Measurements from ENCODE around the gene F12.

Gene F12

GRCh38 chr5:177440211-177440989, 31.0 kb upstream of the F12 start:
- ATAC-seq: no peak
- TF ChIP-seq POU6F1 (CRISPR knock-in tag; IDR thresholded peaks at IDR 0.05; ENCODE audit: borderline replicate concordance, low read depth): no peak
- no peak for TF ChIP-seq ZFP3 (CRISPR knock-in tag; IDR thresholded peaks at IDR 0.05)
- no peak for TF ChIP-seq GLIS3 (CRISPR knock-in tag; IDR thresholded peaks at IDR 0.05)
- TF ChIP-seq ZC3H10 (CRISPR knock-in tag; IDR thresholded peaks at IDR 0.05): no peak
- no peak for TF ChIP-seq CSRNP3 (CRISPR knock-in tag; IDR thresholded peaks at IDR 0.05)
- TF ChIP-seq OSR1 (CRISPR knock-in tag; IDR thresholded peaks at IDR 0.05): no peak
- TF ChIP-seq ZNF70 (CRISPR knock-in tag; IDR thresholded peaks at IDR 0.05): no peak
- TF ChIP-seq TSHZ2 (CRISPR knock-in tag; IDR thresholded peaks at IDR 0.05): no peak
- no peak for TF ChIP-seq RARB (CRISPR knock-in tag; IDR thresholded peaks at IDR 0.05)
- TF ChIP-seq ZNF8 (CRISPR knock-in tag; IDR thresholded peaks at IDR 0.05): no peak
- no peak for TF ChIP-seq ZNF565 (CRISPR knock-in tag; conservative IDR thresholded peaks at IDR 0.05; ENCODE audit: low read depth)
- no peak for TF ChIP-seq PPARA (CRISPR knock-in tag; IDR thresholded peaks at IDR 0.05; ENCODE audit: borderline replicate concordance)
- no peak for TF ChIP-seq CREB5 (CRISPR knock-in tag; IDR thresholded peaks at IDR 0.05; ENCODE audit: low read depth)
- no peak for TF ChIP-seq ZFP30 (CRISPR knock-in tag; IDR thresholded peaks at IDR 0.05)
- no peak for TF ChIP-seq BACH2 (CRISPR knock-in tag; IDR thresholded peaks at IDR 0.05; ENCODE audit: borderline replicate concordance)
- TF ChIP-seq ARNTL (CRISPR knock-in tag; IDR thresholded peaks at IDR 0.05; ENCODE audit: borderline replicate concordance, low read depth): no peak
- no peak for TF ChIP-seq ESRRG (CRISPR knock-in tag; IDR thresholded peaks at IDR 0.05)

- TF ChIP-seq ESRRG (CRISPR knock-in tag; IDR thresholded peaks at IDR 0.05) (no peak), CSRNP3 (CRISPR knock-in tag; IDR thresholded peaks at IDR 0.05) (no peak), RARB (CRISPR knock-in tag; IDR thresholded peaks at IDR 0.05) (no peak), TCF4 (CRISPR knock-in tag; IDR thresholded peaks at IDR 0.05; ENCODE audit: borderline replicate concordance) (no peak), TSHZ2 (CRISPR knock-in tag; IDR thresholded peaks at IDR 0.05) (no peak), ISL1 (CRISPR knock-in tag; IDR thresholded peaks at IDR 0.05) (no peak), OSR1 (CRISPR knock-in tag; IDR thresholded peaks at IDR 0.05) (no peak), PATZ1 (CRISPR knock-in tag; IDR thresholded peaks at IDR 0.05; ENCODE audit: borderline replicate concordance) (no peak), ZFP30 (CRISPR knock-in tag; IDR thresholded peaks at IDR 0.05) (no peak), TOX (CRISPR knock-in tag; IDR thresholded peaks at IDR 0.05; ENCODE audit: borderline replicate concordance) (no peak), PPARA (CRISPR knock-in tag; IDR thresholded peaks at IDR 0.05; ENCODE audit: borderline replicate concordance) (no peak), ZNF70 (CRISPR knock-in tag; IDR thresholded peaks at IDR 0.05) (no peak)
- ATAC-seq: no peak
Measured at GRCh38 chr5:177439518-177440053, 30.2 kb upstream of the F12 start.

All from SK-N-SH treated with all-trans-retinoic acid at 6 μM for 48 hours (cell line).